Kidney (tissue), 14 donors: ENCODE results near the gene MRPL50. TPM values are rescaled to one million over a fixed set of nuclear protein-coding genes. Genes with fewer than 3 reads are reported as not detected.

Experiments used
- DNase-seq, 5 donors: peaks; one replicate each; pipeline ENCODE4 v3.0.0-alpha.2; 2013 to 2020
- FAIRE-seq: peaks from 2 replicates; lab custom pipeline; 2012; peaks lifted over from hg19 to GRCh38; lab: Jason Lieb, UNC
- H3K27ac ChIP-seq, 2 donors: one replicate each; pipeline ENCODE4 v1.7.0; 2013; ENCODE audit warnings: low read depth in 2 of 2, low read length in 2 of 2, inconsistent platforms in 1 of 2
- H3K27me3 ChIP-seq: one replicate; pipeline ENCODE4 v1.7.1; 2013; ENCODE audit warnings: low read length, inconsistent platforms; ENCODE audit not compliant: control insufficient read depth, insufficient read depth
- H3K36me3 ChIP-seq, 3 donors: one replicate each; pipeline versions ENCODE4 v1.7.0 to v1.7.1; 2013; ENCODE audit warnings: low read length in 3 of 3, control low read depth in 1 of 3, inconsistent platforms in 1 of 3; ENCODE audit not compliant: insufficient read depth in 3 of 3, control insufficient read depth in 2 of 3
- H3K4me1 ChIP-seq, 3 donors: one replicate each; pipeline versions ENCODE4 v1.7.0 to v1.7.1; 2013; ENCODE audit warnings: low read length in 3 of 3, inconsistent platforms in 1 of 3, low read depth in 1 of 3; ENCODE audit not compliant: control insufficient read depth in 2 of 3, insufficient read depth in 2 of 3
- H3K4me3 ChIP-seq, 3 donors: one replicate each; pipeline versions ENCODE4 v1.7.0 to v1.8.1; 2013; ENCODE audit warnings: low read length in 3 of 3, control low read depth in 1 of 3, inconsistent platforms in 1 of 3
- H3K9ac ChIP-seq, 3 donors: one replicate each; pipeline versions ENCODE4 v1.7.0 to v1.7.1; 2013; ENCODE audit warnings: low read length in 3 of 3, control low read depth in 1 of 3, inconsistent platforms in 1 of 3
- H3K9me3 ChIP-seq, 3 donors: one replicate each; pipeline versions ENCODE4 v1.7.0 to v1.7.1; 2013; ENCODE audit warnings: low read length in 3 of 3, control low read depth in 1 of 3, inconsistent platforms in 1 of 3; ENCODE audit not compliant: control insufficient read depth in 2 of 3, insufficient read depth in 1 of 3
- CTCF ChIP-seq: IDR thresholded peaks from 3 replicates; pipeline ENCODE4 v1.5.1; 2012; ENCODE audit warnings: mild to moderate bottlenecking, moderate library complexity, borderline replicate concordance; ENCODE audit not compliant: insufficient read depth; ENCODE audit errors: extremely low read depth
- intact Hi-C: fragments of 100-400 bp; cut with DNase I; formaldehyde crosslinking; loops from one replicate; pipeline ENCODE4 v1.11.1; 2022
- polyA plus RNA-seq: library from polyadenylated mRNA; stranded (reverse); fragments of 350-450 nt; fragmentation: Illumina TruSeq; extraction: RNeasy Lipid Tissue Mini Kit (QIAGEN cat#74804); gene quantifications from one replicate; pipeline ENCODE4 v1.2.3, GENCODE V29; 2014; ENCODE audit warnings: low read depth, low replicate concordance; ENCODE audit not compliant: insufficient read depth
- total RNA-seq: library from RNA; stranded (reverse); fragmentation: NEBNext Ultra II Directional; extraction: Animal tissue kit (Norgen Biotek cat#: 25700); gene quantifications from one replicate; pipeline ENCODE4 v1.2.1, GENCODE V29; 2021
- donor health status: control.
- donor health status: control.
- donor health status: control.
- donor health status: control.
- donor health status: control.
- donor health status: DM: yes; HTN: yes; CAD: no.
- donor health status: Normal renal cell carcinoma (clear cell type).

The MRPL50 gene
- total and polyA plus RNA-seq, 2 donors from 2014 or later, result 12.1 to 17.5 TPM

GRCh38 chr9:101442318-101442717 lies 43.9 kb upstream of the MRPL50 start:
- Histone ChIP-seq H3K27ac (peak overlapping the region; percentile 62 to 88), H3K9me3 (no peaks in the 10 kb centered on the region), H3K4me3 (peak overlapping the region in 2 of 3 donors; percentile 53 to 64), H3K27me3 (no peaks in the 10 kb centered on the region), H3K36me3 (no peaks in the 10 kb centered on the region), H3K4me1 (peaks cover 0 to 10% (median 0%) of the 10 kb centered on the region in 3 donors), H3K9ac (peak overlapping the region in 1 of 3 donors; percentile 68)
- FAIRE-seq, result no peak
- DNase-seq, result no peak
- no peak for TF ChIP-seq CTCF
- intact Hi-C loops, result no loop called here

- H3K9me3 ChIP-seq, result no peaks in the 10 kb centered on the region
- FAIRE-seq, result no peak
Observed at GRCh38 chr9:101440714-101441230, 42.4 kb upstream of the MRPL50 start.

GRCh38 chr9:101438523-101438922 lies 40.1 kb upstream of the MRPL50 start:
- no peaks in the 10 kb centered on the region for H3K9me3 ChIP-seq
- intact Hi-C loops, result no loop called here
- H3K9ac ChIP-seq, result peak overlapping the region in 1 of 3 donors; percentile 12
- no peak for DNase-seq
- H3K4me1 ChIP-seq, result peaks cover 0 to 13% (median 0%) of the 10 kb centered on the region in 3 donors
- peaks cover 0 to 12% (median 0%) of the 10 kb centered on the region in 3 donors for H3K36me3 ChIP-seq
- peak overlapping the region; percentile 54 to 61 for H3K27ac ChIP-seq
- peak overlapping the region in 1 of 3 donors; percentile 64 for H3K4me3 ChIP-seq
- no peak for TF ChIP-seq CTCF
- FAIRE-seq, result no peak
- H3K27me3 ChIP-seq, result no peaks in the 10 kb centered on the region

More at GRCh38 chr9:101440714-101441230, 42.4 kb upstream of the MRPL50 start:
- DNase-seq, result no peak
- H3K9ac ChIP-seq, result peak overlapping the region in 1 of 3 donors; percentile 60
- H3K27ac ChIP-seq, result peak overlapping the region; percentile 56 to 77
- H3K36me3 ChIP-seq, result no peaks in the 10 kb centered on the region
- no peaks in the 10 kb centered on the region for H3K27me3 ChIP-seq
- intact Hi-C loops, result no loop called here
- TF ChIP-seq CTCF, result no peak
- H3K4me1 ChIP-seq, result peaks cover 0 to 13% (median 0%) of the 10 kb centered on the region in 3 donors
- peak overlapping the region in 2 of 3 donors; percentile 39 to 64 for H3K4me3 ChIP-seq
